GM10266 (cell line): Measurements from ENCODE around the gene DCAF11.

ENCODE experiments used
- DNase-seq: peaks from one replicate; pipeline ENCODE4 v3.0.0; 2012; ENCODE audit errors: extremely low spot score
- CTCF ChIP-seq: IDR thresholded peaks from 2 replicates; pipeline ENCODE4 v1.5.1; 2012; ENCODE audit warnings: mild to moderate bottlenecking, low read depth; ENCODE audit not compliant: control insufficient read depth, insufficient read depth; ENCODE audit errors: missing control alignments

Gene DCAF11

GRCh38 chr14:24157331-24157730 is 42.8 kb downstream of the DCAF11 start:
- TF ChIP-seq CTCF, result no peak
- no peak for DNase-seq

- DNase-seq, result no peak
Observed at GRCh38 chr14:24159777-24160498, 45.4 kb downstream of the DCAF11 start.

GRCh38 chr14:24160499-24160849 is 45.9 kb downstream of the DCAF11 start:
- TF ChIP-seq CTCF, result no peak
- no peak for DNase-seq

More at GRCh38 chr14:24159777-24160498, 45.4 kb downstream of the DCAF11 start:
- TF ChIP-seq CTCF, result no peak

- DNase-seq, result peak; percentile 94
- peak; percentile 97 for TF ChIP-seq CTCF
Observed at GRCh38 chr14:24160850-24161804, 46.5 kb downstream of the DCAF11 start, which contains the start of gene IRF9. Gene IRF9 (plus strand): TSS chr14:24161265. CDS start chr14:24162145, 880 bp downstream.

- DNase-seq, result no peak
- no peak for TF ChIP-seq CTCF
Observed at GRCh38 chr14:24162093-24162492, 47.5 kb downstream of the DCAF11 start.

- TF ChIP-seq CTCF, result no peak
- DNase-seq, result no peak
Observed at GRCh38 chr14:24164518-24164991, 50.0 kb downstream of the DCAF11 start.

- no peak for DNase-seq
- no peak for TF ChIP-seq CTCF
Observed at GRCh38 chr14:24165785-24166184, 51.2 kb downstream of the DCAF11 start.
